Thoracic aorta (tissue), 2 donors: ENCODE results near the gene RGSL1. TPM values are rescaled to one million over a fixed set of nuclear protein-coding genes. Genes with fewer than 3 reads are reported as not detected.

ENCODE experiments used
- ATAC-seq: fragments of 150-250 bp; one replicate; pipeline ENCODE4 v1.8.0; 2017; ENCODE audit warnings: low read depth; ENCODE audit not compliant: insufficient number of reproducible peaks, low FRiP score
- DNase-seq: peaks from one replicate; pipeline ENCODE4 v3.0.0-alpha.2; 2020; ENCODE audit warnings: low spot score
- H3K27ac ChIP-seq, 2 donors: fragments of 200-600 bp; sonication (generic); 1 replicate in 1 of 2; 2 replicates in 1 of 2; pipeline ENCODE4 v1.5.1; 2016; ENCODE audit warnings: mild to moderate bottlenecking in 2 of 2, moderate library complexity in 2 of 2
- H3K27me3 ChIP-seq: fragments of 200-600 bp; sonication (generic); replicated peaks from 2 replicates; pipeline ENCODE4 v1.6.0; 2016; ENCODE audit warnings: mild to moderate bottlenecking; ENCODE audit not compliant: insufficient read depth
- H3K36me3 ChIP-seq: fragments of 200-600 bp; sonication (generic); one replicate; pipeline ENCODE4 v1.5.1; 2016
- H3K4me1 ChIP-seq, 2 donors: fragments of 200-600 bp; sonication (generic); 1 replicate in 1 of 2; 2 replicates in 1 of 2; pipeline versions ENCODE4 v1.5.1 to v1.6.0; 2016; ENCODE audit warnings: low read depth in 2 of 2, mild to moderate bottlenecking in 1 of 2; ENCODE audit not compliant: control insufficient read depth in 1 of 2
- H3K4me3 ChIP-seq: fragments of 200-600 bp; sonication (generic); 2 replicates; pipeline ENCODE4 v1.5.1; 2016; ENCODE audit warnings: mild to moderate bottlenecking
- H3K9me3 ChIP-seq: fragments of 200-600 bp; sonication (generic); 2 replicates; pipeline ENCODE4 v1.5.1; 2016
- CTCF ChIP-seq: fragments of 200-600 bp; sonication (generic); IDR thresholded peaks from one replicate; pipeline ENCODE4 v1.5.1; 2019; ENCODE audit warnings: antibody characterized with exemption
- total RNA-seq, 2 donors: library from RNA; depleted of rRNA; stranded (reverse); fragments of >200 nt; gene quantifications; one replicate each; pipeline versions ENCODE4 v1.1.0 to v1.2.3, GENCODE V29; 2016

The RGSL1 gene
- total RNA-seq, 2 donors from 2014 or later, result not detected

DNA sequence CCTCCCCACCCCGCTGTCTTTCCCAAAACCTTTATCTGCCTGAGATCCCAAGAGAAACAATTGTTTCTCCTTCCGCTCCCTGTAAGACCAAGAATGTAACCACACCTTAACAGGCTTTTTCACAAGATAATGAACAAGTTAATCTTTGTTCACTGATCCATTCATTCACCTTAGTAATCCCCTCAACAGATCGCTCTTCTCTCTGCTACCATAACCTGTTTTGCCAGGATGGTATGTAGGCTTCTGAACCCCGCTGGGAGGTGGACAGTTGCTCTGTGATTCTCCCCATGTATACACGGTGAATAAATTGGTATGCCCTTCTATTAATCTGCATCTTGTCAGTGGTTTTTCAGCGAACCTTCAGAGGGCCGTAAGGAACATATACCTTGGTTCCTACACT is 18.7 kb upstream of the RGSL1 start:
- Histone ChIP-seq H3K27me3 (no peaks in the 10 kb centered on the region), H3K36me3 (no peaks in the 10 kb centered on the region), H3K27ac (no peak overlapping the region), H3K4me3 (no peak overlapping the region), H3K9me3 (no peaks in the 10 kb centered on the region), H3K4me1 (no peaks in the 10 kb centered on the region)
- ATAC-seq (no peak), DNase-seq (no peak)
- no peak for TF ChIP-seq CTCF

DNA sequence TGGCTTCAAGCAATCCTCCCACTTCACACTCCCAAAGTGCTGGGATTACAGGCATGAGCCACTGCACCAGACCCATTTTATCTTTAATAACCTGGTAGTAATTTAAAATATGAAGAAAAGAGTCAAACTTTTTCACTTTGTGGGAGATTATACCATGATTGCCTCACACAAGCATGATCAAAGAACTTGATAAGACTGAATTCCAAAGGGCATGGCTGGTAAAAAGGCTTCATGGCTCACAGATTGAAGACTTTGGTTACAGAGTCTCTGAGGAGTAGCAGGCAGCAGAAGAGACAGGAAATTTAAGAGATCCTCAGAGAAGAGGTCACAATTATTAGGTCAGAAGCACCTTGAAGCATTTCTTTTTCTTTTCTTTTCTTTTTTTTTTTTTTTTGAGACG is 16.4 kb upstream of the RGSL1 start:
- DNase-seq, result no peak

DNA sequence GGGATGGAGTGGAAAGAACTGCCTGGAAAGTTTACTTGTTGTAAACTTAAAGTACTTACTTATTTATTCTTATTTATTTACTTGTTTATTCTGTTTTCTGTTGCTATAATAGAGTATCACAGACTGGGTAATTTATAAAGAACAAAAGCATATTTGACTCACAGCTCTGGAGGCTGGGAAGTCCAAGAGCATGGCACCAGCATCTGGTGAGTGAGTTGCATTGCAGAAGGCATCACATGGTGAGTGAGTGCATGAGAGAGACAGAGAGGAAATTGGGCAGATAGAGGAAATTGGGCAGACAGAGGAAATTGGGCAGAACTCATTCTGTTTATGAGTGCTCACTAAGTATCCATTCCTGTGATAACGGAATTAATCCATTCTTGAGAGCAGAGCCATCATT is 11.6 kb upstream of the RGSL1 start:
- H3K4me1 ChIP-seq, result no peaks in the 10 kb centered on the region
- DNase-seq (no peak), ATAC-seq (no peak)

More for the DNA sequence above, 16.4 kb upstream of the RGSL1 start:
- Histone ChIP-seq H3K27me3 (no peaks in the 10 kb centered on the region), H3K36me3 (no peaks in the 10 kb centered on the region), H3K9me3 (no peaks in the 10 kb centered on the region), H3K4me3 (no peak overlapping the region), H3K4me1 (no peaks in the 10 kb centered on the region), H3K27ac (no peak overlapping the region)
- no peak for ATAC-seq
- TF ChIP-seq CTCF, result no peak

GRCh38 chr1:182441719-182442118 is 8.2 kb upstream of the RGSL1 start:
- ATAC-seq, result no peak
- Histone ChIP-seq H3K9me3 (no peaks in the 10 kb centered on the region), H3K36me3 (no peaks in the 10 kb centered on the region), H3K4me1 (no peaks in the 10 kb centered on the region), H3K4me3 (no peak overlapping the region), H3K27me3 (no peaks in the 10 kb centered on the region), H3K27ac (no peak overlapping the region)
- TF ChIP-seq CTCF, result no peak
- no peak for DNase-seq

More for the DNA sequence above, 11.6 kb upstream of the RGSL1 start:
- H3K36me3 ChIP-seq, result no peaks in the 10 kb centered on the region
- H3K27ac ChIP-seq, result no peak overlapping the region
- TF ChIP-seq CTCF, result no peak
- no peaks in the 10 kb centered on the region for H3K27me3 ChIP-seq
- H3K9me3 ChIP-seq, result no peaks in the 10 kb centered on the region
- H3K4me3 ChIP-seq, result no peak overlapping the region

- DNase-seq, result no peak
- no peaks in the 10 kb centered on the region for H3K9me3 ChIP-seq
- no peaks in the 10 kb centered on the region for H3K4me1 ChIP-seq
- no peak for ATAC-seq
- no peak overlapping the region for H3K4me3 ChIP-seq
- no peak overlapping the region for H3K27ac ChIP-seq
- no peaks in the 10 kb centered on the region for H3K27me3 ChIP-seq
- H3K36me3 ChIP-seq, result no peaks in the 10 kb centered on the region
- TF ChIP-seq CTCF, result no peak
Measured at GRCh38 chr1:182442333-182442732, 7.6 kb upstream of the RGSL1 start.
